C4-2B (cell line): Measurements from ENCODE around the gene EXOC3L2.

Experiments used
- H3K27ac ChIP-seq: fragments of 450-650 bp; 2 replicates; pipeline ENCODE4 v1.5.1; 2017
- ZFX ChIP-seq: fragments of 450-650 bp; IDR thresholded peaks from 2 replicates; pipeline ENCODE4 v1.6.1; 2017
- TF ChIP-seq, protein P1 (sequence below): fragments of 450-650 bp; conservative IDR thresholded peaks from 2 replicates; pipeline ENCODE4 v1.5.1; 2017; ENCODE audit warnings: mild to moderate bottlenecking

Gene EXOC3L2

DNA sequence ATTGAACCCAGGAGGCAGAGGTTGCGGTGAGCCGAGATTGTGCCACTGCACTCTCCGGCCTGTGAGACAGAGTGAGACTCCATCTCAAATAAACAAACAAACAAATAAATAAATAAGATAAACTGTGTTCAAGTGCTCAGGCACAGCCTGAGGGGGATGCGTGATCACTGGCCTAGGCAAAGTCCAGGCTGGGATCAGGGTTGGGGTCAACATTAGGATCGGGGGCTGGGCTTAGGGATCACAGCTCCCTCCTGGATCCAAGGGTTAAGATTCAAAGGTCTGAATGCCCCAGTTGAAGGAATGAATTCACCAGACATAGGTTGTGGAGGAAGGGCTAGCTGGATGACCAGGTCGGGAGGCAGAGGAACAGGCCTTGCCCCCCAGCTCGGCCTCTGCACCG, 1.9 kb upstream of the EXOC3L2 start:
- no peak for TF ChIP-seq ZFX
- TF ChIP-seq, protein P1, sequence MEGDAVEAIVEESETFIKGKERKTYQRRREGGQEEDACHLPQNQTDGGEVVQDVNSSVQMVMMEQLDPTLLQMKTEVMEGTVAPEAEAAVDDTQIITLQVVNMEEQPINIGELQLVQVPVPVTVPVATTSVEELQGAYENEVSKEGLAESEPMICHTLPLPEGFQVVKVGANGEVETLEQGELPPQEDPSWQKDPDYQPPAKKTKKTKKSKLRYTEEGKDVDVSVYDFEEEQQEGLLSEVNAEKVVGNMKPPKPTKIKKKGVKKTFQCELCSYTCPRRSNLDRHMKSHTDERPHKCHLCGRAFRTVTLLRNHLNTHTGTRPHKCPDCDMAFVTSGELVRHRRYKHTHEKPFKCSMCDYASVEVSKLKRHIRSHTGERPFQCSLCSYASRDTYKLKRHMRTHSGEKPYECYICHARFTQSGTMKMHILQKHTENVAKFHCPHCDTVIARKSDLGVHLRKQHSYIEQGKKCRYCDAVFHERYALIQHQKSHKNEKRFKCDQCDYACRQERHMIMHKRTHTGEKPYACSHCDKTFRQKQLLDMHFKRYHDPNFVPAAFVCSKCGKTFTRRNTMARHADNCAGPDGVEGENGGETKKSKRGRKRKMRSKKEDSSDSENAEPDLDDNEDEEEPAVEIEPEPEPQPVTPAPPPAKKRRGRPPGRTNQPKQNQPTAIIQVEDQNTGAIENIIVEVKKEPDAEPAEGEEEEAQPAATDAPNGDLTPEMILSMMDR: no peak
- no peak overlapping the region for H3K27ac ChIP-seq

DNA sequence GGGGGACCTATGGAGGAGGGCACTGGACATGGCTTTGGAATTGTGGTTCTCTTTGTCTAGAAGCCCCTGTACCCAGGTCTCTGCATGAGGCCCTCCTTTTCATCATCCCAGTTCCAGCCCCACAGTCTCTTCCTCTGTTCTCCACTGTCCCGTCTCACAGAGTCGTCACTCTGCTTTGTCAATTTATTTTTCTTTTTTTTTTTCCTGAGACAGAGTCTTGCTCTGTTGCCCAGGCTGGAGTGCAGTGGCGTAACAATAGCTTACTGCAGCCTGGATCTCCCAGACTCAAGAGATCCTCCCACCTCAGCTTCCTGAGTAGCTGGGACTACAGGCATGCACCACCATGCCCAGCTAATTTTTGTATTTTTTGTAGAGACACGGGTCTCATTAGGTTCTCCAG, 619 bp upstream of the EXOC3L2 start:
- TF ChIP-seq, protein P1: no peak
- no peak for TF ChIP-seq ZFX

DNA sequence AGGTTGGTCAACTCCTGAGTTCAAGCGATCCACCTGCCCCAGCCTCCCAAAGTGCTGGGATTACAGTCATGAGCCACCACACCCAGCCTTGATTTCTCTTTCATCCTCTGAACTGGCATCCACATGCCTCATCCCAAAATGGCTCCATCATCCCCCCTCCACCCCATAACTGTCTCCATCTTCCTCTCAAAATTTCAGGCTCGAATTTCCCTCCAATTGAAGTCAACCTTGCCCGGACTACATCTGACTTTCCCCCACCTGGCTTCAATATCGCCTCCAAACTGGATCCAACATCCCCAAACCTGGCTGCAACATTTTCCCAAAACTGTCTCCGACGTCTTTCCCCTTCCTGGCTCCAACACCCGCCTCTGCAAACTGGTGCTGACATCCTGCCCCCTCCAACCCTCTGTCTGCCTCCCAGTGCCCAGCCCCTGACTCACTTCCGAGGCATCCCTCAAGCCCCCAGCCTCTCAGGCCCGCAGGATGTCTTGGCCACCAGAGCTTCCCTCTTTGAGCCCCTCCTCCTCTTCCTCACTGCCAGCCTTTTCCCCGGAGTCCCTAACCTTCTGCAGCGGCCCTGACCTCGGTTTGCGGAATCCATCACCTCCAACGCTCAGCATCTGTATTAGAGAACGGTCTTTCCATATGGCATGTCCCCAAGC, 943 bp downstream of the EXOC3L2 start:
- TF ChIP-seq ZFX: no peak
- TF ChIP-seq, protein P1: no peak
- no peak overlapping the region for H3K27ac ChIP-seq

More for the DNA sequence above, 619 bp upstream of the EXOC3L2 start:
- no peak overlapping the region for H3K27ac ChIP-seq

DNA sequence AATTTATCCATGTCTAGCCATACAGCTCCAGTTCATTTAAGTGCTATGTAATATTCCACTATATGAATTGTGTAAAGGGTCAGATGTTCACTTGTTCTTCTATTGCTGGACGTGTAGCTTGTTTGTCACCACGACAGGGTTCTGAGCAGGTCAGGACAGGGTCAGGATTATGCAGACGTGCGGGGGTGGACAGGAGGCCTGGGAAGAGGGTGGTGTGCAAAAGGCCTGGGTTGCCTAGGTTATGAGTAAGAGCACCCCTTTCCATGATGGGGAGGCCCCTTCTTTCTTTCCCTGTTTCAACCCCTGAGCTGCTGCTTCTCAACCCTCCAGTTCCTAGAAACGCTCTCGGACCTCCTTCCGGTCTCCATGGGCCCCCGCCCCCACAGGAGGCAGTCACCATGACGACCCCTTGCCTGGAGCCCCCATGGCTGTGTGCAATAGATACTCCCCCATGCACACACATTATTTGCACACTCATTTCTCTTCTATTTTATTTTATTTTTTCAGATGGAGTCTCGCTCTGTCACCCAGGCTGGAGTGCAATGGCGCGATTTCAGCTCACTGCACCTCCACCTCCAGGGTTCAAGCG, 2.0 kb downstream of the EXOC3L2 start:
- TF ChIP-seq ZFX: no peak
- TF ChIP-seq, protein P1: no peak
- no peak overlapping the region for H3K27ac ChIP-seq

DNA sequence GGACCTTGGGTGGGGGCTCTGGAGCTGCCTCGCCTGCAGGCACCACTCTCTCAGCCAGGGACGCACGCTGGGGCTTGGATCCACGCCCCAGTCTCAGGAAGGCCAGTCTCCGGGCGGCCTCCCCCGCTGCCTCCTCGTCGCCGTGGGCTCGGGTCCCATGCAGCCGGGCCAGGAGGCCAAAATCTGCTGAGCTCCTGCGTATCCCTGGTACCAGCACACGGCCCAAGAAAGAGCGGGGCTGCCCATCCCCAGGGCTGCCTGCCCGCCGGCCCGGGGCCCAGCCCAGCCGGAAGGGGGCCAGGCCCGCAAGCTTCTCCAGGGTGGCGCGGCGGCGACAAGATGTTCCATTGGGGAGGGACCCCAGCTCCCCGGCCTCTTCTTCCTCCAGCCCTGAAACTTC, 6.7 kb downstream of the EXOC3L2 start:
- no peak overlapping the region for H3K27ac ChIP-seq
- TF ChIP-seq ZFX: no peak
- TF ChIP-seq, protein P1: no peak

DNA sequence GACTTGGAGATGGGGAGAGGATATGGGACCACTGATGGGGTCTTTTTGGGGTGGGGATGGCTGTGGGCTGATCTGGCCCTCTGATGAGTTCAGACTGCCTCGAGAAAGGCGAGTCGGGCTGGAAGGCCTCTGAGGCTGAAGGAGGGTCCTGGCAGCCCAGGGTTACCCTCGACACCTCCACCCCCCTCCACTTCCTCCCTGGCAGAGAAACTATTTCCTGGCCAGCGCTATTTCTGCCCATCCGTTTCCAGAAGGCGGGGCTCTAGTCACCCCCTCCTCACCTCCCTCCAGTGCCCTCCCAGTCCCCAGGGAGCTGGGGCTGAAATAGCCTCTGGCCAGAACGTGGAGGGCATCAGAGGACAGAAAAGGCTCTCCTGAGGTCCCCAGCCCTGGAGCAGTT, 9.7 kb downstream of the EXOC3L2 start:
- TF ChIP-seq, protein P1: no peak
- no peak for TF ChIP-seq ZFX
- H3K27ac ChIP-seq: no peak overlapping the region

DNA sequence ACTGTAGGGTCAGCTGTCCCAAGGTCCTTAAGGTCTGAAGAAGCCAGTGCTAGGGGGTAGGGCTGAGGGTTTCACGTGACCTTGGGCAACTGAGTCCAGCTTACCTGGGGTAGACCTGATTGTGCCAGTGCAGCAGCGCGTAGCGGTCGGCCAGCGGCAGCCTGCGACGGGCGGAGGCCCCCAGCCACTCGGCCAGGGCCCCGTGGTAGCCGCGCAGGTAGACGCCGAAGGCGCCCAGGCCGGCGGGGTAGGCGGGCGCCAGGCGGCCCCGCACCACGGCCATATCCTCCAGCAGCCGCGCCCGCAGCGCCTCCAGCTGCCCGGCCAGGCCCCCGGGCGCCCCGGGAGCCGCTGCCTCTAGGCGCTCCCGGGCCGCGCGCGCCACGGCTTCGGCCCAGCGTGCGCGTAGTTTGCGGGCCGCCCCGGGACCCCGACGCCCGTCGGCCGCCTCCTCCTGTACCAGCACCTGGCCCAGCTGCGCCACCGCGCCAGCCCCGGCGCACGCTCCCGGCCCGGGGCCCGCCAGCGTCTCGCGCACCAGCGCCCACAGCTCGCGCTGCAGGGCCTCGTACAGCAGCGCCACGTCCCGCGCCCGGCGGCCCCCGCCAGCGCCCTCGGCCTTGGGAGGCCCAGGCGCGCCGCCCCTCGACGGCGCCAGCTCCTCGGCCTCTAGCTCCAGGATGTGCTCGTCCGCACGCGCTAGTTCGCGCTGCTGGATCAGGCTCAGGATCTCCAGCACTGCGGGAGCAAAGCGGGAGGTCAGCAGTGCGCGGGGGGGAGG, 10.9 kb downstream of the EXOC3L2 start:
- no peak for TF ChIP-seq ZFX
- TF ChIP-seq, protein P1: no peak
- H3K27ac ChIP-seq: no peak overlapping the region
